ENCODE measurements around the gene ALDH16A1.

GRCh38 chr19:49469828-49470614, 17.0 kb downstream of the ALDH16A1 start:
- TF ChIP-seq CTCF (IDR thresholded peaks at IDR 0.05) (no peak), POLR2A (IDR thresholded peaks at IDR 0.05) (no peak)
